ENCODE data around the gene TBX19. TPM values are rescaled to one million over a fixed set of nuclear protein-coding genes. Genes with fewer than 3 reads are reported as not detected.

Gene TBX19
- total RNA-seq, 4 donors from 2014 or later, result 1.8 to 8.5 (median 3.7) TPM

- H3K36me3 ChIP-seq, result peaks cover 2 to 88% (median 8%) of the 10 kb centered on the region in 3 donors
- no peak for DNase-seq (ENCODE audit: low spot score in 2 of 2)
Measured at GRCh38 chr1:168236836-168237611, 43.7 kb upstream of the TBX19 start.

DNA sequence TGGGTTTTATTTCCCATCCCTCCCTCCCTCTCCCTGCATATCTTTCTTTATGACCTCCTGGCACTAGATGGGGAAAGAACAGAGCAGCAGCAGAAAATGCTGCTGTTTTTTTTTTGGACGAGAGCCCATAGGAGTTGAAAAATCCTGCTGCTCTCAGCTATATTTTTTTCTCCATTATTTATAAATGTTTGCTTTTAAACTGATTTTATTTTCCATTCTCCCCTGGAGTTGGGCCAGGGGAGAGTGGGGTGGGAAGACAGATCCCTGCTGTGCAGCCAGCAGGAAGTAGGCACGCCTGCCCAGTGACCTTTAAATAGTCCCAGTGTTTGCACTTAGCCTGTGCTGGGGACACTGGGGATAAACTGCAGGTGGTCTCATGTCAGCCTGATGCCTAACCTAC, 37.5 kb upstream of the TBX19 start:
- DNase-seq (ENCODE audit: low spot score in 2 of 2), result no peak
- Histone ChIP-seq H3K4me3 (no peak overlapping the region), H3K36me3 (peaks cover 0 to 69% (median 2%) of the 10 kb centered on the region in 3 donors), H3K4me1 (peaks cover 0 to 38% (median 16%) of the 10 kb centered on the region in 4 donors), H3K9me3 (no peaks in the 10 kb centered on the region), H3K27me3 (no peaks in the 10 kb centered on the region), H3K27ac (peak overlapping the region in 3 of 4 donors; percentile 35 to 79 (median 68))
- TF ChIP-seq EP300 (IDR thresholded peaks at IDR 0.05) (no peak), POLR2A (IDR thresholded peaks at IDR 0.05) (no peak)
- TF ChIP-seq, protein P1, sequence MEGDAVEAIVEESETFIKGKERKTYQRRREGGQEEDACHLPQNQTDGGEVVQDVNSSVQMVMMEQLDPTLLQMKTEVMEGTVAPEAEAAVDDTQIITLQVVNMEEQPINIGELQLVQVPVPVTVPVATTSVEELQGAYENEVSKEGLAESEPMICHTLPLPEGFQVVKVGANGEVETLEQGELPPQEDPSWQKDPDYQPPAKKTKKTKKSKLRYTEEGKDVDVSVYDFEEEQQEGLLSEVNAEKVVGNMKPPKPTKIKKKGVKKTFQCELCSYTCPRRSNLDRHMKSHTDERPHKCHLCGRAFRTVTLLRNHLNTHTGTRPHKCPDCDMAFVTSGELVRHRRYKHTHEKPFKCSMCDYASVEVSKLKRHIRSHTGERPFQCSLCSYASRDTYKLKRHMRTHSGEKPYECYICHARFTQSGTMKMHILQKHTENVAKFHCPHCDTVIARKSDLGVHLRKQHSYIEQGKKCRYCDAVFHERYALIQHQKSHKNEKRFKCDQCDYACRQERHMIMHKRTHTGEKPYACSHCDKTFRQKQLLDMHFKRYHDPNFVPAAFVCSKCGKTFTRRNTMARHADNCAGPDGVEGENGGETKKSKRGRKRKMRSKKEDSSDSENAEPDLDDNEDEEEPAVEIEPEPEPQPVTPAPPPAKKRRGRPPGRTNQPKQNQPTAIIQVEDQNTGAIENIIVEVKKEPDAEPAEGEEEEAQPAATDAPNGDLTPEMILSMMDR (IDR thresholded peaks at IDR 0.05), result no peak
- 9 to 18% methylated on average over 2 of the region's 2 CpGs for WGBS, 2 donors

More at GRCh38 chr1:168236836-168237611, 43.7 kb upstream of the TBX19 start:
- Histone ChIP-seq H3K4me3 (no peak overlapping the region), H3K9me3 (no peaks in the 10 kb centered on the region), H3K27me3 (no peaks in the 10 kb centered on the region), H3K4me1 (peaks cover 0 to 29% (median 8%) of the 10 kb centered on the region in 4 donors), H3K27ac (peak overlapping the region in 2 of 4 donors; percentile 72 to 79)
- peak in 1 of 2 donors; percentile 19 for TF ChIP-seq EP300 (IDR thresholded peaks at IDR 0.05)
- TF ChIP-seq, protein P1 (IDR thresholded peaks at IDR 0.05), result no peak
- TF ChIP-seq POLR2A (IDR thresholded peaks at IDR 0.05), result no peak
- WGBS, 2 donors, result 43 to 50% methylated on average over 7 of the region's 7 CpGs

GRCh38 chr1:168243636-168244212, 37.0 kb upstream of the TBX19 start:
- Histone ChIP-seq H3K4me1 (peaks cover 0 to 38% (median 16%) of the 10 kb centered on the region in 4 donors), H3K9me3 (no peaks in the 10 kb centered on the region), H3K27ac (peak overlapping the region in 3 of 4 donors; percentile 35 to 79 (median 68)), H3K4me3 (no peak overlapping the region), H3K27me3 (no peaks in the 10 kb centered on the region), H3K36me3 (peaks cover 0 to 63% (median 2%) of the 10 kb centered on the region in 3 donors)
- DNase-seq (ENCODE audit: low spot score in 2 of 2), result no peak
- WGBS, 2 donors, result 25 to 30% methylated on average over 3 of the region's 3 CpGs
- TF ChIP-seq EP300 (IDR thresholded peaks at IDR 0.05) (no peak), POLR2A (IDR thresholded peaks at IDR 0.05) (no peak)
- TF ChIP-seq, protein P1 (IDR thresholded peaks at IDR 0.05), result no peak

GRCh38 chr1:168245042-168245441, 35.6 kb upstream of the TBX19 start:
- Histone ChIP-seq H3K4me1 (peaks cover 0 to 42% (median 16%) of the 10 kb centered on the region in 4 donors), H3K27me3 (no peaks in the 10 kb centered on the region), H3K27ac (peak overlapping the region in 1 of 4 donors; percentile 79), H3K4me3 (no peak overlapping the region), H3K9me3 (no peaks in the 10 kb centered on the region), H3K36me3 (peaks cover 0 to 54% (median 2%) of the 10 kb centered on the region in 3 donors)
- DNase-seq (ENCODE audit: low spot score in 2 of 2), result no peak
- TF ChIP-seq EP300 (IDR thresholded peaks at IDR 0.05) (no peak), POLR2A (IDR thresholded peaks at IDR 0.05) (no peak)
- TF ChIP-seq, protein P1 (IDR thresholded peaks at IDR 0.05), result no peak
- 83 to 85% methylated on average over 3 of the region's 3 CpGs for WGBS, 2 donors

GRCh38 chr1:168246506-168246905, 34.2 kb upstream of the TBX19 start:
- 58 to 71% methylated on average over 5 of the region's 5 CpGs for WGBS, 2 donors
- H3K4me3 ChIP-seq, result no peak overlapping the region
- peaks cover 0 to 52% (median 0%) of the 10 kb centered on the region in 3 donors for H3K36me3 ChIP-seq
- TF ChIP-seq, protein P1 (IDR thresholded peaks at IDR 0.05), result no peak
- peak in 1 of 2 donors; percentile 12 for TF ChIP-seq EP300 (IDR thresholded peaks at IDR 0.05)
- DNase-seq (ENCODE audit: low spot score in 2 of 2), result no peak
- no peaks in the 10 kb centered on the region for H3K27me3 ChIP-seq
- no peaks in the 10 kb centered on the region for H3K9me3 ChIP-seq
- peak overlapping the region in 2 of 4 donors; percentile 9 to 41 for H3K27ac ChIP-seq
- H3K4me1 ChIP-seq, result peaks cover 0 to 53% (median 16%) of the 10 kb centered on the region in 4 donors

Measured in tibial nerve (tissue), 4 donors.